Activated CD4-positive, CD25-positive, alpha-beta regulatory T cell treated with anti-CD3 and anti-CD28 coated beads, Interleukin-2, amount 50 U/mL, for 16 hours (primary cell): ENCODE measurements around the gene KCNQ5.
"Not testable (repeated sequence)": the region's sequence is repeated elsewhere in the genome, so short reads cannot be mapped to it uniquely, and the experiment has no call there.

Experiments used
- DNase-seq: peaks from one replicate; pipeline ENCODE4 v3.0.0-alpha.2; 2020; ENCODE audit warnings: low read depth, low spot score

Gene KCNQ5

GRCh38 chr6:72950114-72950860 is 328.4 kb downstream of the KCNQ5 start:
- no peak for DNase-seq

- DNase-seq = no peak
Measured at GRCh38 chr6:72952808-72953630, 331.2 kb downstream of the KCNQ5 start.

- DNase-seq = no peak
Measured at GRCh38 chr6:72953971-72954381, 332.1 kb downstream of the KCNQ5 start.

GRCh38 chr6:72954716-72955115 is 332.9 kb downstream of the KCNQ5 start:
- no peak for DNase-seq

DNA sequence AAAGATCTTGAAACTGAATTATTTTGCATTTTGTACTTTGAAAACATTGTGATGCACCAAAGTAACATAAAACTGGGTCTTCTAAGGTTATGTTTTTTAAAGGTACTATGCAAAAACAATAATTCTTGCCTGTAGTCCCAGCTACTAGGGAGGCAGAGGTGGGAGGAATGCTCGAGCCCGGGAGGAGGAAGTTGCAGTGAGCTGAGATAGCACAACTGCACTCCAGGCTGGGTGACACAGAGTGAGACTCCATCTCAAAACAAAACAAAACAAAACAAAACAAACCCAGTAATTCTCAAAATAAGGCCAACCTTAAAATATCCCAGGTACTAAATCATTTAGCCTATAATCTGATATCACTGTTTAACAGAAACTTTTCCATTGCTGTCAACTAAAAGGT is 333.8 kb downstream of the KCNQ5 start:
- DNase-seq = no peak

DNA sequence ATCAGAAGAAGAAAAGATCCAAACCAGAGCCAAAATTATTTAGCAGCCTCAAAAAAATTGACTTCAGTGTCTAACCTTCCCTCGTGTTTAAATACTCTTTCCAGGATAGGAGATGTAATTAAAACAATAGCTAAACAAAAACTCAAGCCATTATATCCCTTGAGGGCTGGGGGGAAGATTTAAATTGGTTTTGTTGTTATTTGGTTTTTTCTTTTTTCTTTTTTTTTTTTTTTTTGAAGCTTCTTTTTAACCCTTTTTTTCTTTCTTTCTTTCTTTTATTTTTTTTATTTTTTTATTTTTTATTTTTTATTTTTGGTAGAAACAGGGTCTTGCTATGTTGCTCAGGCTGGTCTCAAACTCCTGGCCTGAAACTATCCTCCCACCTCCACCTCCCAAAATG is 334.4 kb downstream of the KCNQ5 start:
- no peak for DNase-seq

- DNase-seq = no peak
Measured at GRCh38 chr6:72959821-72960220, 338.0 kb downstream of the KCNQ5 start.

GRCh38 chr6:72963946-72964345 is 342.1 kb downstream of the KCNQ5 start:
- DNase-seq = no peak

DNA sequence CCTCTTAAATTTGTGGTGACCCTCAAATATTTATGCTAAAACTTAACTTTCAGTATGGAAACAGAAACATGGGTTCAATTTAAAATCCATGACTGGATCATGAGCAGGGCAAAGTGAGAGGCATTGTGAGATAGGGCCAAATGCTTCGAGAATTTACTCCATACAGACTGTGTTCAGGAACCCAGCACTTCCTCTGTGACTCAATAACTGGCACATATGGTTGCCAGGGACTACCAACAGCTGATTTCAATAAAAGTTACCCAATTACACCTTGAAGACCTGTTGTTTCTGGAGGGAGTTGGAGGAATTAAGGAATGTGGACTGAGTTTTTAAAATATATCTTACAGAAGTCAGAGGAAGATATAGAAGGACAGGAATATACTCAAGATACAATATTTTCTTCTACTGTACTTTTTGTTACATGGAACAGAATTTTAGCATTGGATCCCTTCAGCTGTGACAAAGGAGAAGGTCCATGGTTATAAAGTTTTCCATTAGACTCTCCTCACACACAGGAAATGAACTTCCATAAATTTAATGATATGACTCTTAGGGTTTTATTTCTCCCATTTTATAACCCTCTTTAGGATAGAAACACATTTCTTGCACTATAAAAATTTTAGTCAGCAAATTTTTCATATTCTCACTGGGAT is 344.9 kb downstream of the KCNQ5 start:
- no peak for DNase-seq

GRCh38 chr6:72967329-72967728 is 345.5 kb downstream of the KCNQ5 start:
- DNase-seq = no peak

DNA sequence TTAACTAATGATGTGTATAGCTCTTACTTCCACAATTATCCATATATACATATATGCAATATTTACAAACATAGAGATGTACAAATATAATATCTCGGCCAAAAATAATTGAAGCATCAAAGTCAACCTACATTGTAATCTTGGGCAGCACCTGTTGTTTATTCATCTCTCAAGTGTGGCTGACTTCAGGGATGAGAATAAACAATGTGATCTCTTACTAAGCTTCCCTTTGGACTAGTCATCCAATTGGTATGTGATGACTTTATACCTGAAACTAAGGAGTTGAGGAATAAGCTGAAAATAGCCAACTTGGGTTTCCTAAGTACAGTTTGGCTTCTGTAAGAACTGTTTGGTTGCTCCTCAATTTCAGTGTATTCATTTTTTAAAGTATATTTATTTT is 346.8 kb downstream of the KCNQ5 start:
- no peak for DNase-seq

DNA sequence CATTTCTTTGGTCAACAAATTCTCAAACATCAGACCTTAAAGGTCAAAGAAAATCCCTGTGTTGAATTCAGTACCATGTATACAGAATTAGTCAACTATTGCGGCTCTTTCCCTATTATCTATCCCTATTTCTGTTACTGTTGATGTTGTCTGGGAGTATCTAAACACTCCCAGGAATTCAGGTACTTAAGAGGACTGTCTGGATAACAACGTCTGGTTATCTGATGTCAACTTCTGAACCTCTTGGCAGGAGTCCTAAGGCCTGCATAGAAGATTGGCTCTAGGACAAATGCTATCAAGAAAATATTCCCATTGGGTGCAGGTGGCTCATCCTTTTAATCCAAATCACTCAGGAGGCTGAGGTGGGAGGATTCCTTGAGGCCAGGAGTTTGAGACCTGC is 347.8 kb downstream of the KCNQ5 start:
- no peak for DNase-seq

- DNase-seq = no peak
Measured at GRCh38 chr6:72972579-72972978, 350.7 kb downstream of the KCNQ5 start.

- DNase-seq = no peak
Measured at GRCh38 chr6:72974276-72974675, 352.4 kb downstream of the KCNQ5 start.

DNA sequence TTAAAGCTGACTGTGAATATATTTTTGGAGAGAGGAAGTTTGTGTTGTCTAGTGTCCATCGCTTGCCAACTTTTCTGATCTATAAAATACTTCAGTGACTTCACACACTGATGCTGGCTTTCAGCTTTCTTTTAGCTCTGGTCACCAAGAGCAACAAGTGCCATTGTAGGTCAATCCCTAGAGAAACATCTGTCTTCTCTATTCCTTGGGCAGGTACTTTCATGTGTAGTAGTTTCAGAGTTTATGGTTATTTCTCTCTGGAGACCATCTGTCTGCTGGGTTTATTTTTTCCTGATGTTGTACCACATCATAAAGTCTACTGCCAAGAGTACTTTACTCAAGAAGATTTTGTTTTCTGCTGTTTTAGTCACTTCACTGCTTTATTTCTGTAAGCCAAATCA is 353.5 kb downstream of the KCNQ5 start:
- DNase-seq = no peak

DNA sequence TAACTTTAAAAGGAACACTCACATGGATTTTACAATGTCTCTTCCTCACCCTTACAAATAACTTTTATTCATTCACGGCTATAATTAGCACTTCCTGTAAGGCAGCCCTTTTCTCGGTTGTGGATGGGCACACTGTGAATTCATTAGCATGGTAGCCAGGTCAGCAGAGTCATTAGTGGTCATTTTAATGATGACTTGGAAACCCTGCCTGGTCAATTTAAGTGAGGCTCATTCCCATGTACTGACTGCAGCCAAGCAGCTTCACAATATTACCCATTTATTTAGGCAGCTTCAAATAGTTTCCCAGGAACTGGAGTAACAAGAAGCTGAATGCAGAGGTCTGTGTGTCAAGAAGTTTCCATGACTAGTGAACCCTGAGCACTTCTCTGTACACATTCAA is 354.6 kb downstream of the KCNQ5 start:
- DNase-seq = no peak

DNA sequence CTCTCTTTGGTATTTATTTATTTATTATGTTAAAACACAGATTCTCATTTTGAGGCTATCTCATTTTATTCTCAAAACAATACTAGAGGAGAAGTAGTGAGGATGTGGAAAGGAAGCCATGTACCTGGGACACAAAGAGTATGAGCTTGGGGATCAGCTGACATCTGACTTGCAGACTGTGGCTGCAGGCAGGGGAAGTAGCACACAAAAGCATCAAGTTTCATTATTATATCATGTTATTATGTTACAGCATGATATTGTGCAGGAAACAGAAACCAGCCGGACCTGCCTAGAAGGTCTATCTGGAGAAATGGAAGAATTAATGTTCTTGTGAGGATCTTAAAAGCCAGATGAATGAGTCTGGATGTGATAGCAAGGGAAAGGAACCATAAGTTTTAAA is 355.2 kb downstream of the KCNQ5 start:
- DNase-seq = no peak

DNA sequence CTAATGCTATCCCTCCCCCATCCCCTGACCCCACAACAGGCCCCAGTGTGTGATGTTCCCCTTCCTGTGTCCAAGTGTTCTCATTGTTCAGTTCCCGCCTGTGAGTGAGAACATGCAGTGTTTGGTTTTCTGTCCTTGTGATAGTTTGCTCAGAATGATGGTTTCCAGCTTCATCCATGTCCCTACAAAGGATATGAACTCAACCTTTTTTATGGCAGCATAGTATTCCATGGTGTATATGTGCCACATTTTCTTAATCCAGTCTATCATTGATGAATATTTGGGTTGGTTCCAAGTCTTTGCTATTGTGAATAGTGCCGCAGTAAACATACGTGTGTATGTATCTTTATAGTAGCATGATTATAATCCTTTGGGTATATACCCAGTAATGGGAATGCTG is 356.9 kb downstream of the KCNQ5 start:
- DNase-seq = not testable (repeated sequence)

DNA sequence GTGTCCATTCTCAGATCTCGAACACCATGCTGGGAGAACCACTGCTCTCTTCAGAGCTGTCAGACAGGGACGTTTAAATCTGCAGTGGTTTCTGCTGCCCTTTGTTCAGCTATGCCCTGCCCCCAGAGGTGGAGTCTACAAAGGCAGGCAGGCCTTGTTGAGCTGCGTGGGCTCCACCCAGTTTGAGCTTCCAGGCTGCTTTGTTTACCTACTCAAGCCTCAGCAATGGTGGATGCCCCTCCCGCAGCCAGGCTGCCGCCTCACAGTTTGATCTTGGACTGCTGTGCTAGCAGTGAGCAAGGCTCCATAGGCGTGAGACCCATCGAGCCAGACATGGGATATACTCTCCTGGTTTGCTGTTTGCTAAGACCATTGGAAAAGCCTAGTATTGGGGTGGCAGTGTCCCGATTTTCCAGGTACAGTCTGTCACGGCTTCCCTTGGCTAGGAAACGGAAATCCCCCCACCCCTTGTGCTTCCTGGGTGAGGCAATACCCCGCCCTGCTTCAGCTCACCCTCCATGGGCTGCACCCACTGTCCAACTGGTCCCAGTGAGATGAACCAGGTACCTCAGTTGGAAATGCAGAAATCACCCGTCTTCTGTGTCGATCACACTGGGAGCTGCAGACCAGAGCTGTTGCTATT is 362.4 kb downstream of the KCNQ5 start:
- DNase-seq = not testable (repeated sequence)

GRCh38 chr6:72984981-72985665 is 363.3 kb downstream of the KCNQ5 start:
- DNase-seq = no peak

DNA sequence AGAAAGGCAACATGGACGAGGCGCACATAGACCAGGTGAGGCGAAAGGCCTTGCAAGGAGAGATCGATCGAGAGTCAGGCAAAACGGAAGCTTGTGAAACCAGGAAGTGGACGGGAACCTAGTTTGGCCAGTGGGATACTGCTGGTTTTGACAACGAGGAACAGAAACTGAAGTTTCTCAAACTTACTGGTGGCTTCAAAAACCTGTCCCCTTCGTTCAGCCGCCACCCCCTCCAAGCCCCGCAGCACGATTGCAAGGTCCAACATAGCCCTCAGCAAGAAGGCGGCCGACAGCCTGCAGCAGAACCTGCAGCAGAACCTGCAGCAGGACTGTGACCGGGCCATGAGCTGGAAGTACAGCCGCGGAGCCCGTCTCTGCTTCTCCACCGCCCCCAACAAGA is 365.4 kb downstream of the KCNQ5 start:
- DNase-seq = no peak

- DNase-seq = no peak
Measured at GRCh38 chr6:72999995-73000394, 378.1 kb downstream of the KCNQ5 start.
